Stomach smooth muscle (tissue), 2 donors: ENCODE measurements around the gene NCKAP5L.

ENCODE experiments used
- H3K27ac ChIP-seq: one replicate; pipeline ENCODE4 v1.7.0; 2013; ENCODE audit warnings: mild to moderate bottlenecking, low read length, inconsistent platforms
- H3K27me3 ChIP-seq, 2 donors: one replicate each; pipeline ENCODE4 v1.7.0; 2013; ENCODE audit warnings: low read length in 2 of 2; ENCODE audit not compliant: insufficient read depth in 2 of 2, control insufficient read depth in 1 of 2
- H3K36me3 ChIP-seq, 2 donors: one replicate each; pipeline ENCODE4 v1.7.0; 2013; ENCODE audit warnings: low read length in 2 of 2; ENCODE audit not compliant: control insufficient read depth in 2 of 2, insufficient read depth in 2 of 2
- H3K4me1 ChIP-seq: one replicate; pipeline ENCODE4 v1.7.0; 2013; ENCODE audit warnings: low read length; ENCODE audit not compliant: control insufficient read depth, insufficient read depth
- H3K4me3 ChIP-seq, 2 donors: one replicate each; pipeline ENCODE4 v1.7.0; 2013; ENCODE audit warnings: low read length in 2 of 2
- H3K9ac ChIP-seq, 2 donors: one replicate each; pipeline ENCODE4 v1.7.0; 2013; ENCODE audit warnings: low read length in 2 of 2, mild to moderate bottlenecking in 1 of 2
- H3K9me3 ChIP-seq, 2 donors: one replicate each; pipeline ENCODE4 v1.7.0; 2013; ENCODE audit warnings: low read length in 2 of 2; ENCODE audit not compliant: control insufficient read depth in 2 of 2
- donor health status: healthy.
- donor health status: Pancreatic carcinoma.

NCKAP5L gene

DNA sequence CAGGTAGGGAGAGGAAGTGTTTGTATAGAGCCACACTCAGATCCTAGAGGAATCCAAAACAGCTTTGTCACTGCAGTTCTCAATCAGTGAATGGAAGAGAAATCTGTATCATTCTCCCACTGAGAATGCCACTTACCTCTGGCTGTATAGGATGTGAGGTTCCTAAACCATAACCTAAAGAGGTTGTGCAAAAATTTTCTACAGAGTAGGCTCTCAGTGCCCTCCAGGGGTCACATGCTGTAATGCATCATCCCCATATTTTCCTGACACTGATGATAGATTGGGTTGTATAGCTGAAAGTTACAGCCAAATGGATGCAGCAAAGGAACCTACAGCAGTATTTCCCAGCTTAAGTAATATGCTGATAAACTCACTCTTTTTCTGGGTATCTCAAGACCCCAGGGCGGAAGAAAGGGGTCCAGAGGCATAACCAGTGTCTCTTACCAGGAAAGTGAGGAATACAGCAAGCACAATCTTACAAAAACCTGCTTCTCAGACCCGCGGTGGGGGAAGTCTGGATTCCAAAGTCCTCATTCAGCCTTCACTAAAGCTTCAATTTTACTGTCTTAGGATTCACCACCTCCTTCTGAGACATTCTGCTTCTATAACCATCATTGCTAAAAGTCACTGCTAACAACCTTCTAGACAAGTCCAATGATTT, 10.9 kb upstream of the NCKAP5L start:
- no peaks in the 10 kb centered on the region for H3K27me3 ChIP-seq
- H3K4me1 ChIP-seq, result peaks cover 15% of the 10 kb centered on the region
- peaks cover 0 to 2% of the 10 kb centered on the region in 2 donors for H3K36me3 ChIP-seq
- H3K4me3 ChIP-seq, result no peak overlapping the region
- H3K27ac ChIP-seq, result no peak overlapping the region
- no peaks in the 10 kb centered on the region for H3K9me3 ChIP-seq
- H3K9ac ChIP-seq, result no peak overlapping the region

DNA sequence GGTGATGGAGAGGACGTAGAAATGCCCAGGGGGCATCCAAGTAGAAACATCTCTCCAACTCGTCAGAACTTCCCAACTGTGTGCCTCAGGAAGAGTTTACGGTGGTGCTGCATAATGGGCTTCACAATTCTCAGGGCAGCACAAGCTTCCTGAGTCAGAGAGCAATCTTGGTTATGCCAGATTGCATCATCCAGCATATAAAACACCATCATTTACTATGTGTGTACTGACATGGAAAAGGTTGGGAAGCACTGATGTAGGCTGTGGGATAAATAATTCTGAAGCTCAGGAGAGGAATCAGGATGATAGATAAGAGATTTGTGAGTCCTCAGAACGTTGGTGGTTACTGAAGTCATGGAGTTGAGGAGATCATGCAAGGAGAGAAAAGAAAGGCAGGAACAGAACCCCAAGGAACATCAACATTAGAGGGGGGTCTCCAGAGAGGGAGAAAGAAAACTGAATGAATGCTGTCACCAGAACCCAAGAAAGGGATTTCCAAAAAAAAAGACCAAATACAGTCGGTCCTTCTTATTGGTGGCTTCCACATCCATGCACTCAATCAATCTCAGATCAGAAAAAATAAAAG, 4.7 kb upstream of the NCKAP5L start:
- H3K27me3 ChIP-seq, result no peaks in the 10 kb centered on the region
- H3K9me3 ChIP-seq, result no peaks in the 10 kb centered on the region
- no peak overlapping the region for H3K9ac ChIP-seq
- no peaks in the 10 kb centered on the region for H3K36me3 ChIP-seq
- H3K4me3 ChIP-seq, result no peak overlapping the region
- H3K27ac ChIP-seq, result no peak overlapping the region
- peaks cover 10% of the 10 kb centered on the region for H3K4me1 ChIP-seq

DNA sequence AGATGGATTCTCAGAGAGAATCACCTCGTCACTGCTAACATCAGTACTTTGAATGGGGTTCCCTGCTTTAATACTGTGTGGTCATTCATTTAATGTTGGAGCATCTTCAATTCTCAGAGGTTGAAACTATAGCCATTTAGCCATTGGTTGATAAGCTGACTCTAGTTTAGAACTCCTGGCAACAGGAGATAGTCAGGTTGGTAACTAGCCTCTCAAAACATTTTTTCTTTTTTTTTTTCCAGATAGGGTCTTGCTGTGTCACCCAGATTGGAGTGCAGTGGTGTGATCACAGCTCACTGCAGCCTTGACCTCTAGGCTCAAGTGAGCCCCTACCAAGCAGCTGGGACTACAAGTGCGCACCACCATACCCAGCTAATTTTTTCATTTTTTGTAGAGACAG, 3.5 kb upstream of the NCKAP5L start:
- no peak overlapping the region for H3K4me3 ChIP-seq
- H3K27ac ChIP-seq, result no peak overlapping the region
- H3K36me3 ChIP-seq, result no peaks in the 10 kb centered on the region
- H3K9me3 ChIP-seq, result no peaks in the 10 kb centered on the region
- H3K9ac ChIP-seq, result no peak overlapping the region
- no peaks in the 10 kb centered on the region for H3K27me3 ChIP-seq
- H3K4me1 ChIP-seq, result peaks cover 16% of the 10 kb centered on the region

DNA sequence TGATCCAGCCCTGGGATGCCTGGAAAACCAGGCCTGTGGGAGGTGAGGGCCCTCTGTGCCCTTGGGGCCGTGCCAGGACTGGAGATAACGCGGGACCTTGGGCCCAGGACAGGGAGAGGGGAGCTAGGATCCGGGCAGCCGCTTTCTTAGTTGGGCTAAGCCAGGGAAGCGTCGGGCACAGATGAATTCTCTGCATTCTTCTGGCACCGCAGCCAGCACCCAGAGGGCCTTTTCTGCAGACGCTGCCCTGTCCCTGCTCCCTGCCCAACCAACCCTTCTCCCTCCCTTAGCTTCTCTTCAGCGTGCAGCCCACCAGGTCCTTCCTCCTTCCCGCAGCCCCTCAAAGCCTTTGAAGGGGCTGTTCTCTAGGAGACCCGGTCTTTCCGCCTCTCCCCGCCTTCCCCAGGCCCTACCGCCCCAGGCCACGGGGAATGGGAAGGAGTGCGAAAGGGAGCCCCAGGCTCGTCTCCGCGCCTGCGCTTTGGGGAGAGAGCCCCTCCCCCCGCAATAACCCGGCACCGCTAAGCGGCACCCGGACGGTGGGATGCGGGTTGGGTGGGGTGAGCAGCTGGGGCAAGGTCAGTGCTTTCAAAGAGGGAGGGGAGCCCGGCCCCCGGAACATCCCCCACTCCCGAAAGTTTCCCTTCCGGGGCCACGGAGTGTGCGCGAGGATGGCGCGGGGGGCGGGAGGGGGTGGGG, 663 bp downstream of the NCKAP5L start:
- peaks cover 44% of the 10 kb centered on the region for H3K4me1 ChIP-seq
- peak overlapping the region; percentile 88 to 91 for H3K4me3 ChIP-seq
- peak overlapping the region; percentile 79 to 82 for H3K9ac ChIP-seq
- no peaks in the 10 kb centered on the region for H3K9me3 ChIP-seq
- H3K27me3 ChIP-seq, result no peaks in the 10 kb centered on the region
- H3K27ac ChIP-seq, result peak overlapping the region; percentile 58
- H3K36me3 ChIP-seq, result peaks cover 0 to 2% of the 10 kb centered on the region in 2 donors

DNA sequence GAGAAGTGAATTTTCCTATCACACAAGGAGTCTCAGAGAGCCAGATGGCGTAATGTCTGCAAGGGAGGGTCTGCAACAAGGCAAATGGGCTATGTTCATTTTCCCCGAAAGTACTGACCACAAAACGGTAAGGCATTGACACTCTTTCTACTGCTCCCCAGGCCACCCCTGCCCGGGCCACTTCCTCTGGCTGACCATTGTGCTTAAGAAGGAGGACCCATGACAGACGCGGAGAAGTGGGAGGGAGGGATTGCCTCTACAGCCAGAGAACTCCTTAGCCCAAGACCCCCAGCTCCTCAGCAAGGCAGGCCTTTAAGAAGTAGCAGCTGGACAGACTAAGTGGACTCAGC, 1.2 kb downstream of the NCKAP5L start:
- peak overlapping the region; percentile 88 to 91 for H3K4me3 ChIP-seq
- peak overlapping the region; percentile 58 for H3K27ac ChIP-seq
- H3K9me3 ChIP-seq, result no peaks in the 10 kb centered on the region
- peaks cover 44% of the 10 kb centered on the region for H3K4me1 ChIP-seq
- H3K27me3 ChIP-seq, result no peaks in the 10 kb centered on the region
- peak overlapping the region; percentile 79 to 82 for H3K9ac ChIP-seq
- H3K36me3 ChIP-seq, result peaks cover 3 to 4% of the 10 kb centered on the region in 2 donors

DNA sequence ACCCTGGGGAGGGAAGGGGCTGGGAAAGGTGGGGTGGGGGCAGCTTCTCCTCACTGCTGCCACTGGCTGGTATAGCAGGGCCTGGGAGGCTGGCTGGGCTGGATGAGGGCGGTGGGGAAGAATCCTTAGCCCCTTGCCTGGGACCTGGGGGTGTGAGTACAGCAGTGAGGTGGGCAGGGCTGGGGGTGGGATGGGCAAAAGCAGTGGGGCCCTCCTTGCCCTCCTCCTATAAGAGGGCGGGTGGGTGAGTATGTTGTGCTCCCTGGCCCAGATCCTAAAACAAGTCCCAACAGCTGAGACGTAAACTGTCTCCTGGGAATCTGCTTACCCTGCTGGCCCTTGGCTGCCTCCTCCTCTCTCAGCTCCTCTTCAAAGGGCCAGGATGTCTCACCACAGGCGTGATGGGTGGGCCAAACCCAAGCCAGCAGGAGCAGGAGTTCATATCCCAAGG, 2.2 kb downstream of the NCKAP5L start:
- H3K36me3 ChIP-seq, result peaks cover 3 to 4% of the 10 kb centered on the region in 2 donors
- no peak overlapping the region for H3K9ac ChIP-seq
- no peaks in the 10 kb centered on the region for H3K9me3 ChIP-seq
- H3K27me3 ChIP-seq, result no peaks in the 10 kb centered on the region
- no peak overlapping the region for H3K27ac ChIP-seq
- peak overlapping the region in 1 of 2 donors; percentile 91 for H3K4me3 ChIP-seq
- H3K4me1 ChIP-seq, result peaks cover 46% of the 10 kb centered on the region

DNA sequence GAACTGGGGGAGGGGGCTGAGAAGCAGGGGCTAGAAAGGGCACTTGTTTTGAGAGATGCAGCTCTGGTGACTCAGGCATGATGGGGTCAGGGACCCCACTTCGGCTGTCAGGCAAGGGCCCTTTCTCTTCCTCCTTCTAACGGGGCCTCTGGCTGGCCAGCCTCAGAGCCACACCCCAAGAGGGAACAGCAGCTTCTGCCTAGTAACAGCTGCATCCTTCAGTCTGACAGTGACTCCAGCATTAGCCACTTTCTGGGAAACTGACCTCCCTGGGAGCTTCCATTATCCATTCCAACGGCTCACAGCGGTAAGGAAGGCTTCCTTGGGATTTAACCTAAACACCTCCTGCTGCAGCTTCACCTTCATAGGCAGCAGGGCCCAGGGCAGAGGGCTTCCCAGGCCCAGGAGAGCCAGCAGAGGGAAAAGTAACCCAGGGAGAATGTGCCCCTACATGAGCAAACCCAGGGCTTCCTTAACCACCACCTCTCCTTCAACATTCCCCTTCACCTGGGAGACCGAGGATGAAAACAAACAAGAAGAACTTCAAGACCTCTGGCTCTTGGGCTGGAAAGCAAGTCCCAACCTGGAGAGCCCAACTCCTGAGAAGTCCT, 2.7 kb downstream of the NCKAP5L start:
- no peak overlapping the region for H3K9ac ChIP-seq
- H3K27ac ChIP-seq, result peak overlapping the region; percentile 18
- peak overlapping the region in 1 of 2 donors; percentile 22 for H3K4me3 ChIP-seq
- peaks cover 3 to 4% of the 10 kb centered on the region in 2 donors for H3K36me3 ChIP-seq
- H3K4me1 ChIP-seq, result peaks cover 49% of the 10 kb centered on the region
- no peaks in the 10 kb centered on the region for H3K27me3 ChIP-seq
- no peaks in the 10 kb centered on the region for H3K9me3 ChIP-seq

DNA sequence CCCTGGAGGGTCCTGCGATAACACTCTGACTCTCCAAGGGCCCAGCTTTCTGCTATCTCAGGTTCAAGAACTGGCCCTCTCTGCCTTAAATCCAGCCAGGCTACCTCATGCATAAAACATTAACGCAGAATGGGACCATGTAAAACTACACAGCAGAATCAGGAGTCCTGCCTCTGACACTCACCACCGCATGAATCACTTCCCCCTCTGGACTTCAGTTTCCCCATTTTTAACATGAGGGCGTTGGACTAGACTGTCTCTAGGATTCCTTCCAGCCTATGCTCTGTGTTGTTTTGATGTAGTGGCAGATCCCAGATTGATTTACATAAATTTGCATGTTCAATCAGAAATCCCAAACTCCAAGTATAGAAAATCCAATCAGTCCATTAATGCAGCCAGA, 3.3 kb downstream of the NCKAP5L start:
- H3K27ac ChIP-seq, result peak overlapping the region; percentile 18
- H3K9ac ChIP-seq, result no peak overlapping the region
- H3K4me1 ChIP-seq, result peaks cover 49% of the 10 kb centered on the region
- H3K9me3 ChIP-seq, result no peaks in the 10 kb centered on the region
- H3K27me3 ChIP-seq, result no peaks in the 10 kb centered on the region
- H3K4me3 ChIP-seq, result peak overlapping the region in 1 of 2 donors; percentile 22
- peaks cover 3 to 4% of the 10 kb centered on the region in 2 donors for H3K36me3 ChIP-seq

DNA sequence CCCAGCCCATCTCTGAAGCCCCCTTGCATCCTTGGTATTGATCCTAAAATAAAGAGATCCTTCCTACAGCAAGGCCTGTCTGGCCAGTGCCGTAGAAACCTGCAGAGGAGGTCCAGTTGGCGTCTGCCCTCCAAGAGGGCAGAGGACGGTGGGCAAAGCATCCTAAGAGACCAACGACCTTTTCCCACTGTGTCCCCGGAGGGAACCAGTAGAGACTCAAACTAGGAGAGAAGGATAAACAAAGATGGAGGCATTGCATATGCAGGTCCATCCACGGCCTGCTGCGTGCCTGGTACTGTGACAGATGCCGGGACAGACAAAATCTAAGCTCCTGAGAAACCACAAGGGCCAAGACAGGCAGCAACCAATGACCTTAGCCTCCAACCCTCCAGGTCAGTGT, 3.8 kb downstream of the NCKAP5L start:
- H3K27me3 ChIP-seq, result no peaks in the 10 kb centered on the region
- H3K9ac ChIP-seq, result no peak overlapping the region
- no peak overlapping the region for H3K27ac ChIP-seq
- H3K4me1 ChIP-seq, result peaks cover 49% of the 10 kb centered on the region
- H3K9me3 ChIP-seq, result no peaks in the 10 kb centered on the region
- H3K36me3 ChIP-seq, result peaks cover 3 to 4% of the 10 kb centered on the region in 2 donors
- H3K4me3 ChIP-seq, result no peak overlapping the region

DNA sequence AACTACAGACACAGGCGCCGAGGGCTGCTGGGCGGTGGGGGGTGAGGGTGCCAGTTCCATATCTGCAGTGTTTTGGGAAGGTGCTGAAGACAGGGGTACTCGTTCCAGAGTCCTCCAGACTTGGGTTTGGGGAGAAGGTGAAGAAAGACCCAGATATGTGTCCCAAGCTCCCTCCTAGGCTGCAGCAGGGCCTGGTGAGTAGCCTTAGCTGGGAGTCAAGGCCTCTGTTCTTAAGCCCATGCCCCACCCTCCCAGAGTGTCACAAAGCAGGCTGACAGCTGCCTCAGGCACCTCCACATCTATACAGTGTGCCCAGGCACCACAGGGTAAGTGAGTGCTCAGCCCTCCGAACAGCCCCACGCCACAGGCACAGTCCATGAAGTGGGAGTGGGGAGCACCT, 4.3 kb downstream of the NCKAP5L start:
- H3K4me3 ChIP-seq, result no peak overlapping the region
- H3K36me3 ChIP-seq, result peaks cover 3 to 4% of the 10 kb centered on the region in 2 donors
- H3K4me1 ChIP-seq, result peaks cover 44% of the 10 kb centered on the region
- no peaks in the 10 kb centered on the region for H3K27me3 ChIP-seq
- H3K27ac ChIP-seq, result no peak overlapping the region
- H3K9ac ChIP-seq, result no peak overlapping the region
- no peaks in the 10 kb centered on the region for H3K9me3 ChIP-seq
